HG02885 (cell line): ENCODE data around the gene LGR4.

Experiments
- ATAC-seq: cut with Tn5 transposase; IDR thresholded peaks from one replicate; pipeline ENCODE4 v1.9.1; 2021; ENCODE audit warnings: mild to moderate bottlenecking; ENCODE audit not compliant: unreplicated experiment, poor library complexity

LGR4 gene

GRCh38 chr11:27386181-27386845, 86.3 kb downstream of the LGR4 start:
- ATAC-seq, result no peak

- ATAC-seq, result no peak
These were observed 87.3 kb downstream of the LGR4 start for GRCh38 chr11:27385245-27385644.

- ATAC-seq, result no peak
These were observed 88.4 kb downstream of the LGR4 start for GRCh38 chr11:27384227-27384626.

GRCh38 chr11:27383645-27384044, 88.9 kb downstream of the LGR4 start:
- ATAC-seq, result no peak

- no peak for ATAC-seq
These were observed 91.3 kb downstream of the LGR4 start for GRCh38 chr11:27381238-27381666.

- no peak for ATAC-seq
These were observed 91.8 kb downstream of the LGR4 start for GRCh38 chr11:27380771-27381170.

- no peak for ATAC-seq
These were observed 93.1 kb downstream of the LGR4 start for GRCh38 chr11:27379449-27379848.

- ATAC-seq, result no peak
These were observed 97.2 kb downstream of the LGR4 start for GRCh38 chr11:27375370-27375769.

- no peak for ATAC-seq
These were observed 98.6 kb downstream of the LGR4 start for GRCh38 chr11:27373856-27374602.

GRCh38 chr11:27373392-27373791, 99.2 kb downstream of the LGR4 start:
- ATAC-seq, result no peak

- ATAC-seq, result no peak
These were observed 100.4 kb downstream of the LGR4 start for GRCh38 chr11:27372164-27372563.

- no peak for ATAC-seq
These were observed 101.1 kb downstream of the LGR4 start for GRCh38 chr11:27371489-27371888.

- no peak for ATAC-seq
These were observed 102.2 kb downstream of the LGR4 start for GRCh38 chr11:27370374-27370773.

GRCh38 chr11:27367881-27368280, 104.7 kb downstream of the LGR4 start:
- ATAC-seq, result no peak

- ATAC-seq, result no peak
These were observed 108.9 kb downstream of the LGR4 start for GRCh38 chr11:27363576-27364117.

GRCh38 chr11:27362749-27363575, 109.6 kb downstream of the LGR4 start, which contains the start of gene CCDC34:
Gene CCDC34, minus strand, starts transcription at chr11:27363215. Its CDS starts 21 bp downstream, at chr11:27363194.
- peak; percentile 99 for ATAC-seq

GRCh38 chr11:27361649-27362431, 110.8 kb downstream of the LGR4 start:
- ATAC-seq, result no peak

- ATAC-seq, result no peak
These were observed 114.3 kb downstream of the LGR4 start for GRCh38 chr11:27358296-27358695.

- peak; percentile 31 for ATAC-seq
These were observed 115.3 kb downstream of the LGR4 start for GRCh38 chr11:27357250-27357649.
